ENCODE data around the gene ENOX2. TPM values are rescaled to one million over a fixed set of nuclear protein-coding genes. Genes with fewer than 3 reads are reported as not detected.

The ENOX2 gene
- total and polyA plus RNA-seq, 2 of the 13 experiments (the other 11 are each of a cell fraction or from before 2014, with no cell fraction given) = 5.9 to 8.5 TPM

DNA sequence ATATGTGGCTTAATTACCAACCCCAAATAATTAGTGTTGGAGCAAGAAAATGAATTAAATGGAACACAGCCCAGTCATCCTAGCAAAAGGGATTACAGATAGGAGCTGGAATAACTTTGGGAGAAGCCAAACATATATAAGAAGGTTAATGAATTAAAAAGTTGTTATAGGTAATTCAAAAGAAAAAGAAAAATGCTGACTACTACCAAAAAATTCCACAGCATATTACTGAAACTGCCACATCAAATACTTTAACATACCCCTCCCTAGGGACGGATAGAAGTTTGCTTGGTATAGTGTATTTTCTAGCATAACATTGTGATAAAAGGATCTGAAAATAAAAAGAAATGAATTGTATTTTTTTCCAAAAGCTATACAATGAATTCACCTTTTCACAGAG is 99.5 kb downstream of the ENOX2 start:
- ATAC-seq = no peak
- Histone ChIP-seq H2AFZ (ENCODE audit: low read length) (no peak overlapping the region), H3K79me2 (ENCODE audit: insufficient read depth, low read length) (no peaks in the 10 kb centered on the region), H3K4me1 (ENCODE audit: insufficient read depth, low read length) (no peaks in the 10 kb centered on the region; the same call in 1 of the 2 replicates), H3K27ac (ENCODE audit: extremely low read length, insufficient read depth, low read length) (no peak overlapping the region), H3K9me3 (ENCODE audit: low read length) (no peaks in the 10 kb centered on the region), H3K36me3 (replicated peaks in 1 of 2; ENCODE audit: control insufficient read depth in 1 of 2, insufficient read depth in 2 of 2, low read length in 2 of 2) (no peaks in the 10 kb centered on the region), H3K4me2 (ENCODE audit: low read depth, low read length) (no peak overlapping the region), H3K27me3 (ENCODE audit: control insufficient read depth in 1 of 2, insufficient read depth in 2 of 2, low read length in 2 of 2) (no peaks in the 10 kb centered on the region), H4K20me1 (ENCODE audit: insufficient read depth, low read length) (no peaks in the 10 kb centered on the region), H3K9ac (ENCODE audit: insufficient read depth, low read depth, low read length) (no peak overlapping the region), H3K4me3 (replicated peaks in 1 of 3; ENCODE audit: insufficient read depth in 1 of 3, low read depth in 2 of 3, low read length in 3 of 3) (no peak overlapping the region)
- TF ChIP-seq MAFF (IDR thresholded peaks at IDR 0.05; ENCODE audit: low read depth, low read length) (peak; percentile 57; the same call in 1 of the 2 replicates), MAFK (conservative IDR thresholded peaks at IDR 0.05 in 1 of 2, IDR thresholded peaks at IDR 0.05 in 1 of 2; ENCODE audit: low read length in 2 of 2) (peak; percentile 2 to 74; a peak in 2 of 4 replicates), ZFAT (CRISPR knock-in tag; conservative IDR thresholded peaks at IDR 0.05) (no peak)
- intact Hi-C loops (cut with micrococcal nuclease; ENCODE audit: unreplicated experiment) (loop anchor here (5.0 kb wide), 1 partner anchor 226 kb away; no protein-coding TSS in a partner anchor), in situ Hi-C loops (cut with HindIII; ENCODE audit: extremely low pct_ligation_motif_present, low pct_unique_long_range_greater_than_20kb) (no loop called here)
- ChIA-PET CTCF (ENCODE audit: low intra/inter-chr PET ratio, low total read pairs) (no interaction called here), POLR2A (no interaction called here)
- DNase-seq (ENCODE audit: low spot score) = no peak
- FAIRE-seq = no peak
- 88% methylated on average over 1 of the region's 1 CpG for WGBS (ENCODE audit: low lambda C conversion rate)
- no TSS peak for BruUV-seq (replicated peaks)

DNA sequence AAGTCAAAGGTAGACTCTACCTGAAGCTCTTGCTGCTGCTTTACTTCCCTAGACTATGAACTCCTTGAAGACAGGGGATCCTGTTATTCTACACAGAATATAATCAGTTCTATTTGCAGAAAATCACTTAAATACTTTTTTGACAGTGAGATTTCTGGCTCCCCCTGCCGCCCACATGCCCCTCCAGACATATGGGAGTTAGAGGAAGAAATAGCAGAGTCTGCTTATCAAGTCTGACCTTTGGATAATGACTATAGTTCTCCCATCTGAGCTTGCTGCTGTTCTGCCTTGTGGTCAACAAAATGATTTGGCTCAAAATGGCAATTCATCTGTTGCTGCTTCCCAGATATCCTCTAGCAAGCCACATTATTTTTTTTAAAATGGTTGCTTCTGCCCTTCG is 101.1 kb downstream of the ENOX2 start:
- no peaks in the 10 kb centered on the region for H4K20me1 ChIP-seq (ENCODE audit: insufficient read depth, low read length)
- CTCF ChIA-PET (ENCODE audit: low intra/inter-chr PET ratio, low total read pairs) = interaction anchor here (1.6 kb wide), 1 partner anchor 226 kb away, joined by 4 read pairs; no protein-coding TSS in a partner anchor
- H3K4me3 ChIP-seq (replicated peaks in 1 of 3; ENCODE audit: insufficient read depth in 1 of 3, low read depth in 2 of 3, low read length in 3 of 3) = no peak overlapping the region
- no peak overlapping the region for H3K27ac ChIP-seq (ENCODE audit: extremely low read length, insufficient read depth, low read length)
- H2AFZ ChIP-seq (ENCODE audit: low read length) = no peak overlapping the region
- 51% methylated on average over 2 of the region's 2 CpGs for WGBS (ENCODE audit: low lambda C conversion rate)
- in situ Hi-C loops (cut with HindIII; ENCODE audit: extremely low pct_ligation_motif_present, low pct_unique_long_range_greater_than_20kb) (no loop called here), intact Hi-C loops (cut with micrococcal nuclease; ENCODE audit: unreplicated experiment) (loop anchor here (5.0 kb wide), 1 partner anchor 225 kb away; no protein-coding TSS in a partner anchor)
- no peaks in the 10 kb centered on the region for H3K79me2 ChIP-seq (ENCODE audit: insufficient read depth, low read length)
- no peaks in the 10 kb centered on the region for H3K27me3 ChIP-seq (ENCODE audit: control insufficient read depth in 1 of 2, insufficient read depth in 2 of 2, low read length in 2 of 2)
- ATAC-seq (peak; percentile 68), DNase-seq (ENCODE audit: low spot score) (peak; percentile 13), FAIRE-seq (no peak)
- TF ChIP-seq HNF4A (CRISPR knock-in tag; IDR thresholded peaks at IDR 0.05) (0 out of 2 replicates have a peak, but pooled peaks have one; percentile 12), STAG1 (CRISPR knock-in tag; IDR thresholded peaks at IDR 0.05) (peak; percentile 25; the same call in 1 of the 2 replicates), ZNF335 (CRISPR knock-in tag; IDR thresholded peaks at IDR 0.05) (no peak)
- TF ChIP-seq, protein P1, sequence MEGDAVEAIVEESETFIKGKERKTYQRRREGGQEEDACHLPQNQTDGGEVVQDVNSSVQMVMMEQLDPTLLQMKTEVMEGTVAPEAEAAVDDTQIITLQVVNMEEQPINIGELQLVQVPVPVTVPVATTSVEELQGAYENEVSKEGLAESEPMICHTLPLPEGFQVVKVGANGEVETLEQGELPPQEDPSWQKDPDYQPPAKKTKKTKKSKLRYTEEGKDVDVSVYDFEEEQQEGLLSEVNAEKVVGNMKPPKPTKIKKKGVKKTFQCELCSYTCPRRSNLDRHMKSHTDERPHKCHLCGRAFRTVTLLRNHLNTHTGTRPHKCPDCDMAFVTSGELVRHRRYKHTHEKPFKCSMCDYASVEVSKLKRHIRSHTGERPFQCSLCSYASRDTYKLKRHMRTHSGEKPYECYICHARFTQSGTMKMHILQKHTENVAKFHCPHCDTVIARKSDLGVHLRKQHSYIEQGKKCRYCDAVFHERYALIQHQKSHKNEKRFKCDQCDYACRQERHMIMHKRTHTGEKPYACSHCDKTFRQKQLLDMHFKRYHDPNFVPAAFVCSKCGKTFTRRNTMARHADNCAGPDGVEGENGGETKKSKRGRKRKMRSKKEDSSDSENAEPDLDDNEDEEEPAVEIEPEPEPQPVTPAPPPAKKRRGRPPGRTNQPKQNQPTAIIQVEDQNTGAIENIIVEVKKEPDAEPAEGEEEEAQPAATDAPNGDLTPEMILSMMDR (CRISPR knock-in tag; IDR thresholded peaks at IDR 0.05) = peak; percentile 39
- POLR2A ChIA-PET = no interaction called here
- H3K9ac ChIP-seq (ENCODE audit: insufficient read depth, low read depth, low read length) = no peak overlapping the region
- H3K4me2 ChIP-seq (ENCODE audit: low read depth, low read length) = no peak overlapping the region
- no peaks in the 10 kb centered on the region; the same call in 1 of the 2 replicates for H3K4me1 ChIP-seq (ENCODE audit: insufficient read depth, low read length)
- no peaks in the 10 kb centered on the region for H3K36me3 ChIP-seq (replicated peaks in 1 of 2; ENCODE audit: control insufficient read depth in 1 of 2, insufficient read depth in 2 of 2, low read length in 2 of 2)
- BruUV-seq (replicated peaks) = no TSS peak
- H3K9me3 ChIP-seq (ENCODE audit: low read length) = no peaks in the 10 kb centered on the region

Measured in HepG2 (cell line).